GM18508 (cell line): ENCODE results near the gene ZNF609.

Experiments used
- ATAC-seq: cut with Tn5 transposase; IDR thresholded peaks from one replicate; pipeline ENCODE4 v1.9.1; 2021; ENCODE audit warnings: moderate number of reproducible peaks; ENCODE audit not compliant: insufficient read depth, unreplicated experiment

The ZNF609 gene

GRCh38 chr15:64710676-64711428 is 250.5 kb downstream of the ZNF609 start:
- ATAC-seq = no peak

- no peak for ATAC-seq
These were observed 252.0 kb downstream of the ZNF609 start for GRCh38 chr15:64712353-64712752.

DNA sequence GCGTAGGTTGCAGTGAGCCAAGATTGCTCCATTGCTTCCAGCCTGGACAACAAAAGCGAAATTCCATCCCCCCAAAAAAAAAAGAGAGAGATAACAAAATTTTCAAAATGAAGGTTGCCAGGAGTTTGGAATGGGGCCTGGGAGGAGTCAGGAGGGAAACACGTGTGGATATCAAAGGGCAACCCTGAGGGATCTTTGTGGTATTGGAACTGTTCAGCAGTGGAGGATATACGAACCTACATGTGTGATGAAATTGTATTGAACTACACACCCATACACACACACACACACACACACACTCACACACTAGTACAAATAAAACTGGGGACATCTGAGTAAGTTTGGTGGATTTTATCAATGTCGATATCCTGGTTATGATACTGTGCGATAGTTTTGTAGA is 253.2 kb downstream of the ZNF609 start:
- ATAC-seq = no peak

DNA sequence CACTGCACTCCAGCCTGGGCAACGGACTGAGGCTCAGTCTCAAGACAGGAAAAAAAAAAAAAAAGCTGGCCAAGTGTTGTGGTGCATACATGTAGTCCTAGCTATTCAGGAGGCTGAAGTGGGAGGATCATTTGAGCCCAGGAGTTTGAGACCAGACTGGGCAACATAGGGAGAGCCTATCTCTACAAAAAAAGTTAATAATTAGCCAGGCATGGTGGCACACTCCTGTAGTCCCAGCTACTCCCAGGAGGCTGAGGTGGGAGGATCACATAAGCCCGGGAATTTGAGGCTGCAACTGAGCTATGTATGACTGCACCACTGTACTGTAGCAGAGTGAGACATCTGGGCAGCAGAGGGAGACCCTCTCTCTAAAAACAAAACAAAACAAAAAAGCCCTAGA is 256.1 kb downstream of the ZNF609 start:
- ATAC-seq = no peak

- no peak for ATAC-seq
These were observed 256.8 kb downstream of the ZNF609 start for GRCh38 chr15:64717130-64717529.

DNA sequence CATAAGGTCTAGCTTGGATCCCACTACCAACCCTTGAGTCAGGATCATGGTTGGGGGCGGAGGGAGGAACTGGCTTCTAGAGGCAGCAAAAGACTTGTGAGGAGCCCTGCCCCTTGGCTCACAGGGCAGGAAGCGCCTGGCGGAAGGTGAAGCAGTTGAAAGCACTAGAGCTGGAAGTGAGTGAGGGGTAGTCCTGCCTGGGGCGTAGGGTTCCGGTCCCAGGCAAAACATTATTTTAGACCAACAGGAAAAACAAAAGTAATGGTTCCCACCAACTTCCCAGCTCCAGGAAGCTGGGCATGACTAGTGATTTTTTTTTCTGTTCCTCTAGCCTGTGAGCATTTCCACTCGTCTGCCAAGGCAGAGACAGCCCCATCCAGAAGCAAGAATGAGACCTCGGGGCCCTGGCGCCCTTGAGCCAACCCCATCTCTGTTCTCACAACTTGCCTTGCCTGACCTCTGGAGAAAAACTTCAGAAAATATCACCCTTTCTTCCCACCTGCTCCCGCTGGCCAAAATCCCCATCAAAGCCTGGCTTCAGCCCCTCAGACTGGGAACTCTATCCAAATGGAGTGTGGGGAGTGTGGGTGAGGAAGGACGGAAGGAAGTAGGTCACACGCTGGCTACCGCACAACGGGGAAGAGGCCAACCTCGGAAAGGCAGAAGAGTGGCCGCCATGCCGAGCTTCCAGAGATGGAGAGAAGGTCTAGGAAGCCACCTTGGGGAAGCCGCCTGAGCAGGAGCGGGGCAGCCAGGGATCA is 257.5 kb downstream of the ZNF609 start:
- ATAC-seq = no peak

GRCh38 chr15:64720188-64720587 is 259.8 kb downstream of the ZNF609 start:
- no peak for ATAC-seq

DNA sequence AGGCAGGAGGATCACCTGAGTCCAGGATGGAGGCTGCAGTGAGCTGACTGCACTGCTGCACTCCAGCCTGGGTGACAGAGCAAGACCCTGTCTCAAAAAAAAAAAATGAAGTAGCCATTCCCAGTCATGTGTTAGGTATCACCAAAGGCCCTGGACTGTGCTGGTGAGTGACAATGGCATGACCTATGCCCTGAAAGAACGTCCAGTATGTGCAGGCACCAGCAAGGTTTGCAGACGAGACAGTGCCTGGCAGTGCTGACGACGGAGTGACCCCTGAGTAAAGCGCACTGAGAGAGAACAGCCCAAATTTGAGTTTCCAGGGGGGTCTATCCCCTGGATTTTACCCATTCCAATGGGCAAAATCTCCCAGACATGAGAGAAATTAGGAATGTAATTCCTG is 269.8 kb downstream of the ZNF609 start:
- no peak for ATAC-seq

DNA sequence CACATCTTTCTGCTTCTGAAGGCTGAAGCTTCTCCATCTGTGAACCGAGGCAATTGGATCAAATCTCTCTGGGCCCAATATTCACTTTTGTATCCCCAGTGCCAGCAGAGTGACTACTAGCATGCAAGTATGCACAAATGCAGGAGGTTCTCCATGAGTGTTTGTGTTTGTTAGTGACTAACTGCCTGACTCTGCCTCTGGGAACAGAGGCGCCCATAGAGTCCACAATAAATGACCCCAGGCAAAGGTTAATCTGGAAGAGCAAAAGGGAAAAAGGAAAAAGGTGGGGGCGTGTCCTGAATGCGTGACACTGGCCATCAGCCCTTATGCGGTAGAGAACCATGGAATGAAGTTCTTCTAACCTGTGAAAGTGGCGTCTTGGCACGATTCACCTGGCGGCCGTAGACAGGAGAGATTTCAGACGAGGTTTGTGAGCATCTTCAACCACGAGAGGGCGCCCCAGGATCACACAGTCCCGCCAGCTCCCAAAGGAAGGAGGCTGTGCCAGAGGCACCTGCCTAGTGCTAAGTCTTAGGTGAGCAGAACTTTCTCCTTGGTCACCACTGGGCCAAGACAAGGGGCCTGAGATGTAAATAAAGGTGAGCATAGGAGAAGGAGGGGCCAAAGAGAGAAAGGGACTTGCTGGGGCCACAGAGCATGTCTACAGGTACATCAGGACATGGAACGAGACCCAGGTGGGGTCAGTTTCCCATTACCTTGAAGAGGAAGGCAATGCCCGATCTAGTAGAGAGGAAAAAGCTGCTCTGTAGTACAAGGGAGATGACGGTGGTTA is 270.8 kb downstream of the ZNF609 start:
- no peak for ATAC-seq

DNA sequence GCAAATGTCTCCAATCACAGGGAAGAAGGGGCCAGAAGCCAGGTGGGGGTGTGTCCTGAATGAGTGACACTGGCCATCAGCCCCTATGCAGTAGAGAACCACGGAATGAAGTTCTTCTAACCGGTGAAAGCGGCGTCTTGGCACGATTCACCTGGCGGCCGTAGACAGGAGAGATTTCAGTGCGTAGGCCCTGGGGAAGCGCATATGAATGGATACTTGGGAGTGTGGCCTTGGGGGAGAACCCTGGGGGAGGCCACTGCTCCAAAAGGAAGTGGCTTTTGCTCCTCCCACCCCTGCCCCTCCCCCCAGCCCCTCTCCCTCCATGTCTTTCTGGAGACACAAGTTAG is 271.4 kb downstream of the ZNF609 start:
- no peak for ATAC-seq

- no peak for ATAC-seq
These were observed 271.9 kb downstream of the ZNF609 start for GRCh38 chr15:64732156-64732860.
